ENCODE results near the gene CASKIN1. TPM values are rescaled to one million over a fixed set of nuclear protein-coding genes. Genes with fewer than 3 reads are reported as not detected.

The CASKIN1 gene
- total RNA-seq, 1 experiment from 2014 or later = 5.9 TPM

DNA sequence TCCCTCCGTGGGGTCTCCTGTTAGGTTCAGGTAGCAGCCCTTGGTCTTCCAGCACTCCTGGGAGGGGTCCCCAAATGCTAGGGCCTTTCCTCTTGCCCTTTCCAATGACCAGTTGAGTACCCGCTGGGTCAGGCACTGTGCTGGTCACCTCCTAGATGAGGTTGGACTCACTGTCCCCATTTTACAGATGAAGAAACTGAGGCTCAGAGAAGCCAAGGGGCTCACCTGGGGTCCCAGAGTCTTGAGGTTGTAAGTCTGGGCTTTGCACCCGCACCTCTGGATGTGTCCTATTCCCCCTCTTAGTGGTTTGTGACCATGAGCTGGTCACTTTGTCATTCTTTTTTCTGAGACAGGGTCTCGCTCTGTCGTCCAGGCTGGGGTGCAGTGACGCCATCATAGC, 1.4 kb upstream of the CASKIN1 start:
- Histone ChIP-seq H2AFZ (ENCODE audit: low read depth, low read length, poor library complexity, severe bottlenecking) (no peak overlapping the region), H4K20me1 (ENCODE audit: insufficient read depth) (no peaks in the 10 kb centered on the region), H3K27ac (ENCODE audit: low read depth, low read length) (no peak overlapping the region), H3K4me3 (replicated peaks in 1 of 2; ENCODE audit: low read depth in 1 of 2, low read length in 2 of 2) (no peak overlapping the region), H3K4me2 (ENCODE audit: low read length) (no peak overlapping the region), H3K9me3 (ENCODE audit: control insufficient read depth in 1 of 2, insufficient read depth in 1 of 2, low read depth in 1 of 2, low read length in 2 of 2) (no peaks in the 10 kb centered on the region), H3K36me3 (ENCODE audit: control insufficient read depth in 1 of 2, insufficient read depth in 2 of 2, low read length in 2 of 2) (no peaks in the 10 kb centered on the region), H3K27me3 (ENCODE audit: insufficient read depth, low read length) (no peaks in the 10 kb centered on the region), H3K9ac (ENCODE audit: low read length) (no peak overlapping the region), H3K9me2 (ENCODE audit: insufficient read depth) (no peaks in the 10 kb centered on the region), H3K79me2 (ENCODE audit: insufficient read depth, low read length) (no peaks in the 10 kb centered on the region), H3K4me1 (ENCODE audit: control insufficient read depth in 1 of 2, insufficient read depth in 2 of 2, low read length in 2 of 2) (peaks cover 5 to 19% of the 10 kb centered on the region in 2 experiments)
- intact Hi-C loops (cut with micrococcal nuclease) = loop anchor here (10.0 kb wide), 1 partner anchor 307 kb away; no protein-coding TSS in a partner anchor
- RAD21 ChIA-PET (ENCODE audit: low non-redundant PET in 1 of 2, low total read pairs in 2 of 2, uncharacterized antibody in 2 of 2, unreplicated experiment in 2 of 2) = no interaction called here
- TF ChIP-seq EZH2phosphoT487 (IDR thresholded peaks at IDR 0.05; ENCODE audit: borderline replicate concordance) (no peak), EGR1 (IDR thresholded peaks at IDR 0.05; ENCODE audit: low read depth) (no peak), YY1 (IDR thresholded peaks at IDR 0.05; ENCODE audit: extremely low read depth, insufficient replicate concordance, low read depth, low read length) (no peak), TCF7L2 (IDR thresholded peaks at IDR 0.05; ENCODE audit: borderline replicate concordance, extremely low read depth, insufficient read depth, insufficient read length) (no peak)
- TF ChIP-seq, protein P1, sequence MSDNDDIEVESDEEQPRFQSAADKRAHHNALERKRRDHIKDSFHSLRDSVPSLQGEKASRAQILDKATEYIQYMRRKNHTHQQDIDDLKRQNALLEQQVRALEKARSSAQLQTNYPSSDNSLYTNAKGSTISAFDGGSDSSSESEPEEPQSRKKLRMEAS (IDR thresholded peaks at IDR 0.05) = no peak
- TF ChIP-seq, protein P2, sequence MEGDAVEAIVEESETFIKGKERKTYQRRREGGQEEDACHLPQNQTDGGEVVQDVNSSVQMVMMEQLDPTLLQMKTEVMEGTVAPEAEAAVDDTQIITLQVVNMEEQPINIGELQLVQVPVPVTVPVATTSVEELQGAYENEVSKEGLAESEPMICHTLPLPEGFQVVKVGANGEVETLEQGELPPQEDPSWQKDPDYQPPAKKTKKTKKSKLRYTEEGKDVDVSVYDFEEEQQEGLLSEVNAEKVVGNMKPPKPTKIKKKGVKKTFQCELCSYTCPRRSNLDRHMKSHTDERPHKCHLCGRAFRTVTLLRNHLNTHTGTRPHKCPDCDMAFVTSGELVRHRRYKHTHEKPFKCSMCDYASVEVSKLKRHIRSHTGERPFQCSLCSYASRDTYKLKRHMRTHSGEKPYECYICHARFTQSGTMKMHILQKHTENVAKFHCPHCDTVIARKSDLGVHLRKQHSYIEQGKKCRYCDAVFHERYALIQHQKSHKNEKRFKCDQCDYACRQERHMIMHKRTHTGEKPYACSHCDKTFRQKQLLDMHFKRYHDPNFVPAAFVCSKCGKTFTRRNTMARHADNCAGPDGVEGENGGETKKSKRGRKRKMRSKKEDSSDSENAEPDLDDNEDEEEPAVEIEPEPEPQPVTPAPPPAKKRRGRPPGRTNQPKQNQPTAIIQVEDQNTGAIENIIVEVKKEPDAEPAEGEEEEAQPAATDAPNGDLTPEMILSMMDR (IDR thresholded peaks at IDR 0.05 in 2 of 3, conservative IDR thresholded peaks at IDR 0.05 in 1 of 3; ENCODE audit: borderline replicate concordance in 1 of 3, insufficient read depth in 1 of 3, low read depth in 2 of 3, low read length in 2 of 3) = no peak
- TF ChIP-seq, protein P3, sequence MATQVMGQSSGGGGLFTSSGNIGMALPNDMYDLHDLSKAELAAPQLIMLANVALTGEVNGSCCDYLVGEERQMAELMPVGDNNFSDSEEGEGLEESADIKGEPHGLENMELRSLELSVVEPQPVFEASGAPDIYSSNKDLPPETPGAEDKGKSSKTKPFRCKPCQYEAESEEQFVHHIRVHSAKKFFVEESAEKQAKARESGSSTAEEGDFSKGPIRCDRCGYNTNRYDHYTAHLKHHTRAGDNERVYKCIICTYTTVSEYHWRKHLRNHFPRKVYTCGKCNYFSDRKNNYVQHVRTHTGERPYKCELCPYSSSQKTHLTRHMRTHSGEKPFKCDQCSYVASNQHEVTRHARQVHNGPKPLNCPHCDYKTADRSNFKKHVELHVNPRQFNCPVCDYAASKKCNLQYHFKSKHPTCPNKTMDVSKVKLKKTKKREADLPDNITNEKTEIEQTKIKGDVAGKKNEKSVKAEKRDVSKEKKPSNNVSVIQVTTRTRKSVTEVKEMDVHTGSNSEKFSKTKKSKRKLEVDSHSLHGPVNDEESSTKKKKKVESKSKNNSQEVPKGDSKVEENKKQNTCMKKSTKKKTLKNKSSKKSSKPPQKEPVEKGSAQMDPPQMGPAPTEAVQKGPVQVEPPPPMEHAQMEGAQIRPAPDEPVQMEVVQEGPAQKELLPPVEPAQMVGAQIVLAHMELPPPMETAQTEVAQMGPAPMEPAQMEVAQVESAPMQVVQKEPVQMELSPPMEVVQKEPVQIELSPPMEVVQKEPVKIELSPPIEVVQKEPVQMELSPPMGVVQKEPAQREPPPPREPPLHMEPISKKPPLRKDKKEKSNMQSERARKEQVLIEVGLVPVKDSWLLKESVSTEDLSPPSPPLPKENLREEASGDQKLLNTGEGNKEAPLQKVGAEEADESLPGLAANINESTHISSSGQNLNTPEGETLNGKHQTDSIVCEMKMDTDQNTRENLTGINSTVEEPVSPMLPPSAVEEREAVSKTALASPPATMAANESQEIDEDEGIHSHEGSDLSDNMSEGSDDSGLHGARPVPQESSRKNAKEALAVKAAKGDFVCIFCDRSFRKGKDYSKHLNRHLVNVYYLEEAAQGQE (IDR thresholded peaks at IDR 0.05; ENCODE audit: low read depth) = no peak
- ATAC-seq = no peak
- POLR2A ChIA-PET = interaction anchor here (1.5 to 2.1 kb wide), 2 partner anchors 17 to 43 kb away, joined by 3 to 6 read pairs; partner anchors contain the start of genes PGP and TRAF7
- no peak for DNase-seq (ENCODE audit: low read depth, low spot score)
- CTCF ChIA-PET = no interaction called here
- no TSS peak for BruUV-seq (replicated peaks)
